ENCODE data around the gene COL19A1. TPM values are rescaled to one million over a fixed set of nuclear protein-coding genes. Genes with fewer than 3 reads are reported as not detected.
A peak's percentile ranks its signal among the peaks of the same experiment; 100 is the strongest.

COL19A1 gene
- total RNA-seq, 1 donor, result 1.3 TPM

- H3K4me3 ChIP-seq (ENCODE audit: low read depth, low read length), result no peak overlapping the region
- peak; percentile 28 for DNase-seq (ENCODE audit: low read depth)
- TF ChIP-seq CTCF (IDR thresholded peaks at IDR 0.05; ENCODE audit: insufficient read depth, low read depth, low read length), result peak; percentile 67
These were observed 354.8 kb downstream of the COL19A1 start for GRCh38 chr6:70221025-70221714.

GRCh38 chr6:70221715-70222438 lies 355.5 kb downstream of the COL19A1 start:
- no peak for DNase-seq (ENCODE audit: low read depth)
- no peak for TF ChIP-seq CTCF (IDR thresholded peaks at IDR 0.05; ENCODE audit: insufficient read depth, low read depth, low read length)
- H3K4me3 ChIP-seq (ENCODE audit: low read depth, low read length), result no peak overlapping the region

- no peak overlapping the region for H3K4me3 ChIP-seq (ENCODE audit: low read depth, low read length)
- no peak for DNase-seq (ENCODE audit: low read depth)
These were observed 356.0 kb downstream of the COL19A1 start for GRCh38 chr6:70222439-70222749.

GRCh38 chr6:70225055-70225454 lies 358.7 kb downstream of the COL19A1 start:
- no peak overlapping the region for H3K4me3 ChIP-seq (ENCODE audit: low read depth, low read length)
- DNase-seq (ENCODE audit: low read depth), result no peak
- TF ChIP-seq CTCF (IDR thresholded peaks at IDR 0.05; ENCODE audit: insufficient read depth, low read depth, low read length), result no peak

More at GRCh38 chr6:70222439-70222749, 356.0 kb downstream of the COL19A1 start:
- TF ChIP-seq CTCF (IDR thresholded peaks at IDR 0.05; ENCODE audit: insufficient read depth, low read depth, low read length), result no peak

GRCh38 chr6:70231311-70231710 lies 365.0 kb downstream of the COL19A1 start:
- H3K4me3 ChIP-seq (ENCODE audit: low read depth, low read length), result no peak overlapping the region
- DNase-seq (ENCODE audit: low read depth), result no peak
- no peak for TF ChIP-seq CTCF (IDR thresholded peaks at IDR 0.05; ENCODE audit: insufficient read depth, low read depth, low read length)

GRCh38 chr6:70234561-70235236 lies 368.3 kb downstream of the COL19A1 start:
- no peak for DNase-seq (ENCODE audit: low read depth)
- TF ChIP-seq CTCF (IDR thresholded peaks at IDR 0.05; ENCODE audit: insufficient read depth, low read depth, low read length), result no peak
- H3K4me3 ChIP-seq (ENCODE audit: low read depth, low read length), result no peak overlapping the region

Data from fibroblast of villous mesenchyme (primary cell).